GM12878 (cell line): ENCODE data around the gene CFDP1. TPM values are rescaled to one million over a fixed set of nuclear protein-coding genes. Genes with fewer than 3 reads are reported as not detected.
"Not testable (repeated sequence)": the region's sequence is repeated elsewhere in the genome, so short reads cannot be mapped to it uniquely, and the experiment has no call there.

Experiments
- ATAC-seq: fragments of 200-7000 bp; cut with Tn5 transposase; 3 replicates; pipeline ENCODE4 v1.9.1; 2020; ENCODE audit warnings: mild to moderate bottlenecking, moderate library complexity
- BruUV-seq: library from RNA; stranded (reverse); fragments of 400-500 nt; replicated peaks from 2 replicates; lab custom pipeline; 2021; lab: Mats Ljungman, UMichigan
- CTCF ChIA-PET: fragments of 300-600 bp; sonication (Branson Sonifier 250); formaldehyde crosslinking; extraction: SDS; loops from one replicate; lab custom pipeline; 2021; ENCODE audit warnings: inconsistent platforms; lab: Yijun Ruan, JAX
- POLR2A ChIA-PET: fragments of 350-600 bp; formaldehyde crosslinking; extraction: SDS; loops from one replicate; lab custom pipeline; 2021; ENCODE audit warnings: inconsistent platforms; lab: Charles Lee
- RAD21 ChIA-PET: fragments of 300-600 bp; sonication (Branson Sonifier 250); formaldehyde crosslinking; loops from one replicate; lab custom pipeline; 2023; ENCODE audit warnings: antibody characterized with exemption; ENCODE audit not compliant: unreplicated experiment; lab: Charles Lee
- SMC1A ChIA-PET: fragments of 300-600 bp; sonication (Branson Sonifier 250); formaldehyde crosslinking; loops from one replicate; lab custom pipeline; 2023; ENCODE audit not compliant: unreplicated experiment, uncharacterized antibody; lab: Charles Lee
- DNase-seq: peaks from one replicate; pipeline ENCODE4 v3.0.0-alpha.2; 2011; ENCODE audit warnings: low read depth, low spot score
- FAIRE-seq: peaks from 3 replicates; lab custom pipeline; 2011; peaks lifted over from hg19 to GRCh38; lab: Jason Lieb, UNC
- H2AFZ ChIP-seq: 2 replicates; pipeline ENCODE4 v1.6.0; 2011; ENCODE audit warnings: low read depth, low read length, control low read depth; ENCODE audit not compliant: control insufficient read depth
- H3K27ac ChIP-seq: 2 replicates; pipeline ENCODE4 v1.5.1; 2011; ENCODE audit warnings: control low read depth; ENCODE audit not compliant: control insufficient read depth, insufficient read depth
- H3K27me3 ChIP-seq, 2 experiments: replicated peaks in 1 of 2; 2 replicates each; pipeline versions ENCODE4 v1.6.0 to v1.6.1; 2011; ENCODE audit warnings: low read length in 1 of 2; ENCODE audit not compliant: control insufficient read depth in 2 of 2, insufficient read depth in 2 of 2
- H3K36me3 ChIP-seq, 2 experiments: 2 replicates each; pipeline ENCODE4 v1.5.1; 2011; ENCODE audit warnings: low read length in 1 of 2; ENCODE audit not compliant: control insufficient read depth in 2 of 2, insufficient read depth in 2 of 2
- H3K4me1 ChIP-seq: 2 replicates; pipeline ENCODE4 v1.6.1; 2011; ENCODE audit warnings: mild to moderate bottlenecking, low read length, moderate library complexity, mixed read lengths; ENCODE audit not compliant: control insufficient read depth, insufficient read depth
- H3K4me2 ChIP-seq: 2 replicates; pipeline ENCODE4 v1.6.0; 2011; ENCODE audit warnings: control low read depth; ENCODE audit not compliant: control insufficient read depth, insufficient read depth
- H3K4me3 ChIP-seq: fragments of 200-600 bp; sonication (generic); 2 replicates; pipeline ENCODE4 v1.5.1; 2016
- H3K79me2 ChIP-seq: 2 replicates; pipeline ENCODE4 v1.6.0; 2011; ENCODE audit warnings: low read length; ENCODE audit not compliant: control insufficient read depth, insufficient read depth
- H3K9ac ChIP-seq: 2 replicates; pipeline ENCODE4 v1.8.0; 2011; ENCODE audit warnings: low read length, control low read depth, mixed read lengths; ENCODE audit not compliant: control insufficient read depth, insufficient read depth
- H3K9me3 ChIP-seq: replicated peaks from 3 replicates; pipeline ENCODE4 v1.5.1; 2011; ENCODE audit warnings: mild to moderate bottlenecking, low read length; ENCODE audit not compliant: control insufficient read depth, insufficient read depth
- H4K20me1 ChIP-seq: 2 replicates; pipeline ENCODE4 v1.6.0; 2011; ENCODE audit not compliant: control insufficient read depth, insufficient read depth
- BCL11A ChIP-seq: IDR thresholded peaks from 2 replicates; pipeline ENCODE4 v1.6.1; 2011; ENCODE audit warnings: low read depth, low read length
- BRCA1 ChIP-seq: IDR thresholded peaks from 2 replicates; pipeline ENCODE4 v1.6.1; 2011; ENCODE audit warnings: low read depth, low read length, improper control_type of control experiment
- CHD2 ChIP-seq: IDR thresholded peaks from 2 replicates; pipeline ENCODE4 v1.6.1; 2011; ENCODE audit warnings: low read depth, low read length, improper control_type of control experiment, borderline replicate concordance
- CHD4 ChIP-seq: fragments of 200-600 bp; sonication (generic); IDR thresholded peaks from 2 replicates; pipeline ENCODE4 v1.6.1; 2016; ENCODE audit warnings: mild to moderate bottlenecking
- CREM ChIP-seq: IDR thresholded peaks from 2 replicates; pipeline ENCODE4 v1.6.1; 2014; ENCODE audit warnings: antibody characterized with exemption, low read depth
- EED ChIP-seq: sonication (generic); IDR thresholded peaks from 2 replicates; pipeline ENCODE4 v1.6.1; 2016; ENCODE audit warnings: antibody characterized with exemption, low read depth
- NR2C2 ChIP-seq: IDR thresholded peaks from 2 replicates; pipeline ENCODE4 v1.6.1; 2011; ENCODE audit warnings: borderline replicate concordance, low read depth; ENCODE audit not compliant: control insufficient read depth, insufficient read length
- RUNX3 ChIP-seq: IDR thresholded peaks from 2 replicates; pipeline ENCODE4 v1.6.1; 2012; ENCODE audit warnings: low read length, inconsistent platforms
- SMAD1 ChIP-seq: fragments of 450-650 bp; IDR thresholded peaks from 2 replicates; pipeline ENCODE4 v1.6.1; 2018; ENCODE audit warnings: mild to moderate bottlenecking, low read depth; ENCODE audit not compliant: partially characterized antibody
- SP1 ChIP-seq: IDR thresholded peaks from one replicate; pipeline ENCODE4 v1.6.1; 2011; ENCODE audit warnings: low read depth, low read length
- STAT3 ChIP-seq: IDR thresholded peaks from 2 replicates; pipeline ENCODE4 v1.6.1; 2011; ENCODE audit warnings: low read depth, low read length, improper control_type of control experiment
- TCF7 ChIP-seq: IDR thresholded peaks from 2 replicates; pipeline ENCODE4 v1.6.1; 2014; ENCODE audit warnings: antibody characterized with exemption, borderline replicate concordance
- ZBTB11 ChIP-seq: fragments of 450-650 bp; formaldehyde crosslinking; IDR thresholded peaks from 2 replicates; pipeline ENCODE4 v1.5.0; 2022; ENCODE audit warnings: mild to moderate bottlenecking, missing genetic modification characterization
- ZNF217 ChIP-seq: fragments of 450-650 bp; IDR thresholded peaks from 2 replicates; pipeline ENCODE4 v1.6.1; 2017; ENCODE audit warnings: antibody characterized with exemption, mild to moderate bottlenecking
- ZNF384 ChIP-seq: IDR thresholded peaks from 2 replicates; pipeline ENCODE4 v1.6.1; 2012; ENCODE audit warnings: low read depth, mild to moderate bottlenecking, low read length, improper control_type of control experiment, borderline replicate concordance
- WGBS: methylation state at CpG from one replicate; pipeline ENCODE4 v1.1.6; 2016; ENCODE audit warnings: low lambda C conversion rate; ENCODE audit not compliant: insufficient replicate concordance, insufficient coverage; ENCODE audit errors: missing lambda C conversion rate; 5-methylcytosine and 5-hydroxymethylcytosine counted together
- in situ Hi-C: fragments of 300-500 bp; cut with MboI; formaldehyde crosslinking; loops from 9 replicates; pipeline ENCODE4 v1.14.3; 2018; ENCODE audit warnings: mixed read lengths
- intact Hi-C: fragments of 100-400 bp; cut with micrococcal nuclease; formaldehyde crosslinking; loops from one replicate; pipeline ENCODE4 v1.14.2; 2022; ENCODE audit not compliant: unreplicated experiment
- polyA plus RNA-seq, 11 experiments: library from polyadenylated mRNA; depleted of rRNA in 4 of 11; unstranded in 6 of 11; stranded (reverse) in 5 of 11; fragments of >200 nt; fragmentation: Nextera tagmentation in 4 of 11; fragmentation: Illumina TruSeq in 1 of 11; extraction: Ambion mirVana in 4 of 11; extraction: Trizol in 1 of 11; gene quantifications; 1 replicate in 1 of 11; 2 replicates in 10 of 11; pipeline versions ENCODE4 v1.2.1 to v1.2.3, GENCODE V29; 2011 to 2016; ENCODE audit warnings: inconsistent platforms in 2 of 11, missing spikeins in 2 of 11, low read depth in 1 of 11
- total RNA-seq, 4 experiments: library from RNA; depleted of rRNA in 3 of 4; stranded (reverse); fragments of >200 nt in 3 of 4; fragmentation: Illumina TruSeq in 1 of 4; extraction: Trizol in 1 of 4; gene quantifications; 2 replicates each; pipeline versions ENCODE4 v1.2.1 to v1.2.3, GENCODE V29; 2013 to 2021

The CFDP1 gene
- total and polyA plus RNA-seq, 10 of the 15 experiments (the other 5 are each of a cell fraction or from before 2014, with no cell fraction given): 22.3 to 64.8 (median 36.7) TPM

GRCh38 chr16:75269358-75269757 is 163.9 kb downstream of the CFDP1 start:
- RAD21 ChIA-PET, H2AFZ ChIP-seq, H3K9me3 ChIP-seq, H3K4me2 ChIP-seq, H3K27me3 ChIP-seq, H3K9ac ChIP-seq, POLR2A ChIA-PET, intact Hi-C loops, H3K4me3 ChIP-seq, FAIRE-seq, DNase-seq, SMC1A ChIA-PET, H3K79me2 ChIP-seq, H3K36me3 ChIP-seq, BruUV-seq, ATAC-seq, H3K27ac ChIP-seq, in situ Hi-C loops, H4K20me1 ChIP-seq: not testable (repeated sequence)
- peaks cover 26% of the 10 kb centered on the region for H3K4me1 ChIP-seq
- WGBS: 69% methylated on average over 9 of the region's 9 CpGs
- CTCF ChIA-PET: interaction anchor here (0.6 kb wide), 1 partner anchor 270 kb away, joined by 3 read pairs; the partner anchor contains the start of gene ZNRF1

GRCh38 chr16:75267631-75268264 is 165.6 kb downstream of the CFDP1 start:
- in situ Hi-C loops: no loop called here
- H3K27me3 ChIP-seq: no peaks in the 10 kb centered on the region; a peak in 1 of 4 replicates
- no peak overlapping the region for H3K9ac ChIP-seq
- ChIA-PET SMC1A (interaction anchor here (0.6 kb wide), 1 partner anchor 12 kb away, joined by 3 read pairs; no protein-coding TSS in a partner anchor), POLR2A (no interaction called here)
- H2AFZ ChIP-seq: no peak overlapping the region
- no peak overlapping the region for H3K4me2 ChIP-seq
- no peaks in the 10 kb centered on the region for H3K36me3 ChIP-seq
- ATAC-seq: no peak
- TF ChIP-seq BCL11A (no peak), SMAD1 (no peak), RUNX3 (no peak), STAT3 (no peak), CREM (no peak), CHD4 (no peak), ZNF217 (no peak), TCF7 (no peak), ZNF384 (no peak), SP1 (no peak), ZBTB11 (CRISPR knock-in tag) (no peak), CHD2 (no peak), BRCA1 (no peak), EED (no peak), NR2C2 (no peak)
- TF ChIP-seq, all 136 proteins: peak for 0
- FAIRE-seq (no peak), DNase-seq (no peak)
- H3K4me3 ChIP-seq: no peak overlapping the region
- H3K79me2 ChIP-seq: peaks cover 9% of the 10 kb centered on the region
- WGBS: 69% methylated on average over 10 of the region's 10 CpGs
- peaks cover 21% of the 10 kb centered on the region for H3K4me1 ChIP-seq
- CTCF ChIA-PET: interaction anchor here (1.0 kb wide), 1 partner anchor 34 kb away, joined by 3 read pairs; no protein-coding TSS in a partner anchor
- BruUV-seq: no TSS peak
- no peaks in the 10 kb centered on the region; the same call in 2 of the 3 replicates for H3K9me3 ChIP-seq
- RAD21 ChIA-PET: interaction anchor here (0.6 to 1.1 kb wide), 2 partner anchors 31 to 68 kb away, joined by 3 read pairs; no protein-coding TSS in a partner anchor
- H3K27ac ChIP-seq: no peak overlapping the region
- intact Hi-C loops: no loop called here
- no peaks in the 10 kb centered on the region for H4K20me1 ChIP-seq
